Endothelial cell of umbilical vein (primary cell): Measurements from ENCODE around the gene TGFBR3. TPM values are rescaled to one million over a fixed set of nuclear protein-coding genes. Genes with fewer than 3 reads are reported as not detected.

Experiments used
- BruUV-seq: library from RNA; stranded (reverse); fragments of 400-500 nt; replicated peaks from 2 replicates; lab custom pipeline; 2021; lab: Mats Ljungman, UMichigan
- CTCF ChIA-PET: fragments of 300-600, 350-600 bp; sonication (Branson Sonifier 250); formaldehyde crosslinking; loops from one replicate; lab custom pipeline; 2021; ENCODE audit warnings: antibody characterized with exemption, inconsistent platforms; lab: Charles Lee
- POLR2A ChIA-PET: fragments of 300-600, 350-600 bp; sonication (Branson Sonifier 250); formaldehyde crosslinking; loops from one replicate; lab custom pipeline; 2021; ENCODE audit warnings: antibody characterized with exemption, inconsistent platforms; lab: Charles Lee
- DNase-seq: peaks from one replicate; pipeline ENCODE4 v3.0.0-alpha.2; 2011; ENCODE audit warnings: low read depth, low spot score
- FAIRE-seq: peaks from 2 replicates; lab custom pipeline; 2011; peaks lifted over from hg19 to GRCh38; lab: Jason Lieb, UNC
- H2AFZ ChIP-seq: 2 replicates; pipeline ENCODE4 v1.6.0; 2012; ENCODE audit warnings: low read depth, low read length, control low read depth, inconsistent platforms
- H3K27ac ChIP-seq: 2 replicates; pipeline ENCODE4 v1.5.1; 2011; ENCODE audit warnings: low read depth, mild to moderate bottlenecking, control low read depth, low read length, moderate library complexity; ENCODE audit not compliant: insufficient read depth
- H3K27me3 ChIP-seq, 2 experiments: 2 replicates each; pipeline versions ENCODE4 v1.6.0 to v1.6.1; 2011; ENCODE audit warnings: low read length in 2 of 2, mixed read lengths in 1 of 2; ENCODE audit not compliant: control insufficient read depth in 2 of 2, insufficient read depth in 2 of 2
- H3K36me3 ChIP-seq, 2 experiments: 2 replicates in 1 of 2; 3 replicates in 1 of 2; pipeline ENCODE4 v1.5.1; 2011; ENCODE audit warnings: low read length in 2 of 2, mild to moderate bottlenecking in 1 of 2, moderate library complexity in 1 of 2; ENCODE audit not compliant: control insufficient read depth in 2 of 2, insufficient read depth in 2 of 2; ENCODE audit errors: extremely low read depth in 1 of 2
- H3K4me1 ChIP-seq: 3 replicates; pipeline ENCODE4 v1.5.1; 2011; ENCODE audit warnings: mild to moderate bottlenecking, low read length; ENCODE audit not compliant: control insufficient read depth, insufficient read depth; ENCODE audit errors: extremely low read depth
- H3K4me2 ChIP-seq: 2 replicates; pipeline ENCODE4 v1.6.1; 2011; ENCODE audit warnings: low read length, control low read depth, mixed read lengths; ENCODE audit not compliant: insufficient read depth
- H3K4me3 ChIP-seq, 3 experiments: fragments of 200-600 bp in 1 of 3; sonication (generic), shearing (Covaris generic) in 1 of 3; replicated peaks in 1 of 3; 2 replicates each; pipeline ENCODE4 v1.5.1; 2011 to 2016; ENCODE audit warnings: control low read depth in 3 of 3, low read length in 3 of 3, mild to moderate bottlenecking in 2 of 3, inconsistent platforms in 1 of 3, low read depth in 1 of 3, moderate library complexity in 1 of 3; ENCODE audit not compliant: insufficient read depth in 1 of 3
- H3K79me2 ChIP-seq: 2 replicates; pipeline ENCODE4 v1.6.0; 2012; ENCODE audit warnings: low read length, inconsistent platforms; ENCODE audit not compliant: control insufficient read depth, insufficient read depth
- H3K9ac ChIP-seq: replicated peaks from 2 replicates; pipeline ENCODE3; 2011; ENCODE audit warnings: low read length, control low read depth; ENCODE audit not compliant: insufficient read depth; ENCODE audit errors: extremely low read depth
- H3K9me1 ChIP-seq: replicated peaks from 3 replicates; pipeline ENCODE4 v1.6.0; 2011; ENCODE audit warnings: mild to moderate bottlenecking, low read length; ENCODE audit not compliant: control insufficient read depth, insufficient read depth; ENCODE audit errors: extremely low read depth
- H3K9me3 ChIP-seq: replicated peaks from 2 replicates; pipeline ENCODE4 v1.5.1; 2012; ENCODE audit warnings: low read length, inconsistent platforms; ENCODE audit not compliant: control insufficient read depth, insufficient read depth
- H4K20me1 ChIP-seq: replicated peaks from 2 replicates; pipeline ENCODE3; 2011; ENCODE audit warnings: mild to moderate bottlenecking, low read length; ENCODE audit not compliant: control insufficient read depth, insufficient read depth; ENCODE audit errors: extremely low read depth
- EZH2 ChIP-seq: IDR thresholded peaks from 2 replicates; pipeline ENCODE4 v1.6.1; 2012; ENCODE audit warnings: borderline replicate concordance, low read depth, mild to moderate bottlenecking, moderate library complexity, low read length, inconsistent platforms; ENCODE audit not compliant: severe bottlenecking
- FOS ChIP-seq: IDR thresholded peaks from 2 replicates; pipeline ENCODE4 v1.6.1; 2011; ENCODE audit warnings: mild to moderate bottlenecking, low read length, moderate library complexity, borderline replicate concordance; ENCODE audit not compliant: insufficient read depth
- GATA2 ChIP-seq: IDR thresholded peaks from 2 replicates; pipeline ENCODE4 v1.7.0; 2011; ENCODE audit warnings: low read depth, mild to moderate bottlenecking, moderate library complexity, mixed read lengths, low read length; ENCODE audit not compliant: insufficient read length, insufficient read depth
- JUN ChIP-seq: IDR thresholded peaks from 2 replicates; pipeline ENCODE4 v1.6.1; 2011; ENCODE audit warnings: borderline replicate concordance, low read depth; ENCODE audit not compliant: insufficient read length, insufficient read depth
- MYC ChIP-seq: IDR thresholded peaks from one replicate; pipeline ENCODE4 v1.6.1; 2011; ENCODE audit warnings: mild to moderate bottlenecking, low read depth, low read length
- POLR2A ChIP-seq: IDR thresholded peaks from 2 replicates; pipeline ENCODE4 v1.6.1; 2012; ENCODE audit warnings: low read depth, mild to moderate bottlenecking, control low read depth, low read length
- POLR2AphosphoS5 ChIP-seq: IDR thresholded peaks from 2 replicates; pipeline ENCODE4 v1.6.1; 2012; ENCODE audit warnings: low read depth, mild to moderate bottlenecking, control low read depth, low read length, moderate library complexity; ENCODE audit not compliant: insufficient read depth
- dilution Hi-C: fragments of 300-500 bp; cut with MboI; formaldehyde crosslinking; loops from one replicate; pipeline ENCODE4 v1.15.0; 2019; ENCODE audit warnings: low sequenced_read_pairs; ENCODE audit not compliant: extremely low pct_ligation_motif_present
- intact Hi-C: fragments of 100-400 bp; cut with micrococcal nuclease; formaldehyde crosslinking; loops from one replicate; pipeline ENCODE4 v1.10.0; 2022
- polyA plus RNA-seq, 4 experiments: library from polyadenylated mRNA; depleted of rRNA in 3 of 4; stranded (reverse) in 3 of 4; unstranded in 1 of 4; fragments of >200 nt; gene quantifications; 2 replicates each; pipeline versions ENCODE4 v1.2.1 to v1.2.3, GENCODE V29; 2011 to 2012; ENCODE audit warnings: missing spikeins in 1 of 4
- total RNA-seq: library from RNA; stranded (reverse); gene quantifications from 2 replicates; pipeline ENCODE4 v1.2.3, GENCODE V29; 2021
- TF ChIP-seq, protein P1 (sequence below): IDR thresholded peaks from 2 replicates; pipeline ENCODE4 v1.6.1; 2011; ENCODE audit not compliant: insufficient read depth, insufficient read length
- TF ChIP-seq, protein P2 (sequence below), 2 donors: IDR thresholded peaks; 1 replicate in 1 of 2; 2 replicates in 1 of 2; pipeline ENCODE4 v1.5.1; 2011; ENCODE audit warnings: low read length in 2 of 2, mild to moderate bottlenecking in 2 of 2, moderate library complexity in 2 of 2, control low read depth in 1 of 2, inconsistent platforms in 1 of 2, low read depth in 1 of 2; ENCODE audit not compliant: insufficient read depth in 1 of 2; ENCODE audit errors: extremely low read depth in 1 of 2

Gene TGFBR3
- total and polyA plus RNA-seq, 2 donors (not counting 3 experiments of a cell fraction or from before 2014, with no cell fraction given) = 8.0 to 13.4 TPM

DNA sequence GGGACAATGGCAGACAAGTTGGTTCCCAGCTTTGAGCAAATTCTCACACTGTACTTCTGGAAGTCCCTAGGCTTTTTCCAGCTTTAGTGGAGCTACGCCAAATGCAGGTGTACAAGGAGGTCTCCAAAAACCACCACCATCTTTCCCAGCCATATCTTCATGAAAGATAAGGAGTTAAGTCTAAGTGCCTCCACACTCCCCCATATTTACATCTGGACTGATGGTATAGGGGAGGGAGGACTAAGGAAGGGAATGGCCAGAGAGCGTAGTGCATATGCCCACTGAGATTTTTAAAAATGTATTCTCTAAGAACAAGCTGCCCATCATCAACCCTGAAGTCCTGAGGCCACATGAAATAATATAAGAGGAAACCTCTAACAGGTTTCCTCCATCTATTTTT is 161.3 kb downstream of the TGFBR3 start:
- Histone ChIP-seq H3K27ac (no peak overlapping the region), H3K9me1 (no peaks in the 10 kb centered on the region), H2AFZ (no peak overlapping the region), H3K4me1 (peaks cover 12% of the 10 kb centered on the region), H3K79me2 (no peaks in the 10 kb centered on the region), H4K20me1 (no peaks in the 10 kb centered on the region), H3K4me3 (no peak overlapping the region), H3K9me3 (no peaks in the 10 kb centered on the region), H3K9ac (no peak overlapping the region), H3K36me3 (peaks cover 0 to 5% of the 10 kb centered on the region in 2 experiments), H3K27me3 (no peaks in the 10 kb centered on the region), H3K4me2 (no peak overlapping the region)
- no peak for TF ChIP-seq POLR2AphosphoS5
- intact Hi-C loops (no loop called here), dilution Hi-C loops (no loop called here)
- DNase-seq = no peak
- BruUV-seq = no TSS peak
- ChIA-PET POLR2A (no interaction called here), CTCF (interaction anchor here (1.6 kb wide), 1 partner anchor 159 kb away, joined by 5 read pairs; no protein-coding TSS in a partner anchor)
- FAIRE-seq = no peak

DNA sequence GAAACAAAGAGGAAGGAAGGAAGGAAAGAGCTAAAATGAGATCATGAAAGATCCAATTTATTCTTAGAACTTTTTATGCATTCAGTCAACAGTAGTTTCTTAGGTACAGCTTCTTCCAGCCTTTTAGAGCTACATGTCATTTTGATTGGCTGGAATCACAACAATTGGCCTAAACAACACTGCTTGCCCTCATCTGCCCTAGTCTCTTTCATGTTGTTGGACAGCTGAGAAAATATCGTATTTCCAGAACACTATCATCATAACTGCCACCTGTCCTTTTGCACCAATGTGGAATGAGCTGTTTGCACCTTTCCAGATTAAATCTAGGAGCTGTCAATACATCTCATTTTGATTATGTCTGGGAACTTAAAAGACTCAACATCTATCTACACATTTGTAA is 161.7 kb downstream of the TGFBR3 start:
- Histone ChIP-seq H3K4me3 (no peak overlapping the region), H3K79me2 (no peaks in the 10 kb centered on the region), H3K27me3 (no peaks in the 10 kb centered on the region), H3K36me3 (peaks cover 0 to 8% of the 10 kb centered on the region in 2 experiments), H3K9me3 (no peaks in the 10 kb centered on the region), H4K20me1 (no peaks in the 10 kb centered on the region), H3K4me1 (peaks cover 12% of the 10 kb centered on the region), H3K4me2 (no peak overlapping the region), H3K9me1 (no peaks in the 10 kb centered on the region), H3K27ac (no peak overlapping the region), H2AFZ (no peak overlapping the region), H3K9ac (no peak overlapping the region)
- FAIRE-seq (no peak), DNase-seq (peak; percentile 27)
- dilution Hi-C loops (no loop called here), intact Hi-C loops (no loop called here)
- CTCF ChIA-PET = interaction anchor here (1.6 kb wide), 1 partner anchor 159 kb away, joined by 5 read pairs; no protein-coding TSS in a partner anchor
- POLR2A ChIA-PET = no interaction called here
- TF ChIP-seq EZH2 (no peak), POLR2AphosphoS5 (no peak), POLR2A (no peak), MYC (no peak), FOS (no peak), GATA2 (no peak), JUN (no peak)
- TF ChIP-seq, protein P1, sequence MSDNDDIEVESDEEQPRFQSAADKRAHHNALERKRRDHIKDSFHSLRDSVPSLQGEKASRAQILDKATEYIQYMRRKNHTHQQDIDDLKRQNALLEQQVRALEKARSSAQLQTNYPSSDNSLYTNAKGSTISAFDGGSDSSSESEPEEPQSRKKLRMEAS = no peak
- TF ChIP-seq, protein P2, sequence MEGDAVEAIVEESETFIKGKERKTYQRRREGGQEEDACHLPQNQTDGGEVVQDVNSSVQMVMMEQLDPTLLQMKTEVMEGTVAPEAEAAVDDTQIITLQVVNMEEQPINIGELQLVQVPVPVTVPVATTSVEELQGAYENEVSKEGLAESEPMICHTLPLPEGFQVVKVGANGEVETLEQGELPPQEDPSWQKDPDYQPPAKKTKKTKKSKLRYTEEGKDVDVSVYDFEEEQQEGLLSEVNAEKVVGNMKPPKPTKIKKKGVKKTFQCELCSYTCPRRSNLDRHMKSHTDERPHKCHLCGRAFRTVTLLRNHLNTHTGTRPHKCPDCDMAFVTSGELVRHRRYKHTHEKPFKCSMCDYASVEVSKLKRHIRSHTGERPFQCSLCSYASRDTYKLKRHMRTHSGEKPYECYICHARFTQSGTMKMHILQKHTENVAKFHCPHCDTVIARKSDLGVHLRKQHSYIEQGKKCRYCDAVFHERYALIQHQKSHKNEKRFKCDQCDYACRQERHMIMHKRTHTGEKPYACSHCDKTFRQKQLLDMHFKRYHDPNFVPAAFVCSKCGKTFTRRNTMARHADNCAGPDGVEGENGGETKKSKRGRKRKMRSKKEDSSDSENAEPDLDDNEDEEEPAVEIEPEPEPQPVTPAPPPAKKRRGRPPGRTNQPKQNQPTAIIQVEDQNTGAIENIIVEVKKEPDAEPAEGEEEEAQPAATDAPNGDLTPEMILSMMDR (IDR thresholded peaks at IDR 0.05; ENCODE audit: extremely low read depth in 1 of 2, insufficient read depth in 1 of 2, low read depth in 1 of 2, low read length in 2 of 2) = no peak
- no TSS peak for BruUV-seq
